Measurements from ENCODE around the gene ELMOD3.

DNA sequence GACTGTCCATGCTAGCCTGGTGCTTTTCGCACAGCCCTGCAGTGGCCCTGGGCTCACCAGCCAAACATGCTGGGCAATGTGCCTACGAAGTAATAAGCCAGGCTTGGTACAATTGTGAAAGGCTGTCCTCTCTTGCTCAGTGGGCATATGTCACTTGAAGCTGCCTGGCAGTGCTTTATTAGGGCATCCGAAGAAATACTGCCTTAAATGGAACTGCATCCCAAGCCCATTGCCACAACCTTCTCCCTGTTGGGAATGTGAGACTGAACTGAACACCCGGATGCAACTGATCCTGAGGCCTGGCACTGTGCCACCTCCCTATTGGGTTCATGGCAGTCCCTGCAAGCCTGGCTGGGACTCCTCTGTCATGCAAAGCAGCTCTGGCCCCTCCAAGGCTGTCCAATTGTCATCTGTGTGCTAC lies 39.7 kb downstream of the ELMOD3 start:
- TF ChIP-seq, protein P1, sequence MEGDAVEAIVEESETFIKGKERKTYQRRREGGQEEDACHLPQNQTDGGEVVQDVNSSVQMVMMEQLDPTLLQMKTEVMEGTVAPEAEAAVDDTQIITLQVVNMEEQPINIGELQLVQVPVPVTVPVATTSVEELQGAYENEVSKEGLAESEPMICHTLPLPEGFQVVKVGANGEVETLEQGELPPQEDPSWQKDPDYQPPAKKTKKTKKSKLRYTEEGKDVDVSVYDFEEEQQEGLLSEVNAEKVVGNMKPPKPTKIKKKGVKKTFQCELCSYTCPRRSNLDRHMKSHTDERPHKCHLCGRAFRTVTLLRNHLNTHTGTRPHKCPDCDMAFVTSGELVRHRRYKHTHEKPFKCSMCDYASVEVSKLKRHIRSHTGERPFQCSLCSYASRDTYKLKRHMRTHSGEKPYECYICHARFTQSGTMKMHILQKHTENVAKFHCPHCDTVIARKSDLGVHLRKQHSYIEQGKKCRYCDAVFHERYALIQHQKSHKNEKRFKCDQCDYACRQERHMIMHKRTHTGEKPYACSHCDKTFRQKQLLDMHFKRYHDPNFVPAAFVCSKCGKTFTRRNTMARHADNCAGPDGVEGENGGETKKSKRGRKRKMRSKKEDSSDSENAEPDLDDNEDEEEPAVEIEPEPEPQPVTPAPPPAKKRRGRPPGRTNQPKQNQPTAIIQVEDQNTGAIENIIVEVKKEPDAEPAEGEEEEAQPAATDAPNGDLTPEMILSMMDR (conservative IDR thresholded peaks at IDR 0.05): no peak
- no peak for TF ChIP-seq ZFX (IDR thresholded peaks at IDR 0.05)
